A204.1 (cell line): ENCODE results near the gene GPT2.
"Not testable (repeated sequence)": the region's sequence is repeated elsewhere in the genome, so short reads cannot be mapped to it uniquely, and the experiment has no call there.

Source experiments
- FAIRE-seq: peaks from 2 replicates; lab custom pipeline; 2012; peaks lifted over from hg19 to GRCh38; lab: Jason Lieb, UNC

Gene GPT2

GRCh38 chr16:46862555-46863447, 21.4 kb upstream of the GPT2 start:
- no peak for FAIRE-seq

- FAIRE-seq: no peak
Observed at GRCh38 chr16:46866286-46866685, 17.9 kb upstream of the GPT2 start.

GRCh38 chr16:46867486-46867885, 16.7 kb upstream of the GPT2 start:
- not testable (repeated sequence) for FAIRE-seq

GRCh38 chr16:46868891-46869290, 15.3 kb upstream of the GPT2 start:
- FAIRE-seq: not testable (repeated sequence)

- FAIRE-seq: no peak
Observed at GRCh38 chr16:46871597-46871996, 12.6 kb upstream of the GPT2 start.

GRCh38 chr16:46873201-46873600, 11.0 kb upstream of the GPT2 start:
- FAIRE-seq: no peak

- FAIRE-seq: no peak
Observed at GRCh38 chr16:46875243-46875642, 8.9 kb upstream of the GPT2 start.

- no peak for FAIRE-seq
Observed at GRCh38 chr16:46882304-46882939, 1.7 kb upstream of the GPT2 start.

- no peak for FAIRE-seq
Observed at GRCh38 chr16:46882940-46883307, 1.2 kb upstream of the GPT2 start.

- no peak for FAIRE-seq
Observed at GRCh38 chr16:46883353-46883689, 841 bp upstream of the GPT2 start.

- FAIRE-seq: no peak
Observed at GRCh38 chr16:46884513-46885293, 541 bp downstream of the GPT2 start.

- FAIRE-seq: no peak
Observed at GRCh38 chr16:46885960-46886763, 2.0 kb downstream of the GPT2 start.

GRCh38 chr16:46886764-46887523, 2.8 kb downstream of the GPT2 start:
- no peak for FAIRE-seq

GRCh38 chr16:46887524-46887854, 3.3 kb downstream of the GPT2 start:
- FAIRE-seq: no peak

GRCh38 chr16:46889245-46889941, 5.2 kb downstream of the GPT2 start:
- FAIRE-seq: no peak

GRCh38 chr16:46889942-46890300, 5.8 kb downstream of the GPT2 start:
- FAIRE-seq: no peak

GRCh38 chr16:46891910-46892309, 7.7 kb downstream of the GPT2 start:
- no peak for FAIRE-seq

GRCh38 chr16:46894036-46894672, 10.0 kb downstream of the GPT2 start:
- no peak for FAIRE-seq

GRCh38 chr16:46895399-46896313, 11.5 kb downstream of the GPT2 start:
- no peak for FAIRE-seq
